Astrocyte (in vitro differentiated cells and primary cell): Measurements from ENCODE around the gene CMSS1.

Source experiments
- EZH2 ChIP-seq: IDR thresholded peaks from 2 replicates; pipeline ENCODE4 v1.6.1; 2012; ENCODE audit warnings: mild to moderate bottlenecking, low read length, inconsistent platforms; ENCODE audit not compliant: insufficient read depth
- TF ChIP-seq, protein P1 (sequence below): IDR thresholded peaks from 2 replicates; pipeline ENCODE4 v1.5.1; 2011; ENCODE audit warnings: low read depth, mild to moderate bottlenecking, inconsistent platforms, low read length, moderate library complexity; ENCODE audit not compliant: insufficient read depth

GRCh38 chr3:99984668-99985067 is 167.0 kb downstream of the CMSS1 start:
- TF ChIP-seq, protein P1, sequence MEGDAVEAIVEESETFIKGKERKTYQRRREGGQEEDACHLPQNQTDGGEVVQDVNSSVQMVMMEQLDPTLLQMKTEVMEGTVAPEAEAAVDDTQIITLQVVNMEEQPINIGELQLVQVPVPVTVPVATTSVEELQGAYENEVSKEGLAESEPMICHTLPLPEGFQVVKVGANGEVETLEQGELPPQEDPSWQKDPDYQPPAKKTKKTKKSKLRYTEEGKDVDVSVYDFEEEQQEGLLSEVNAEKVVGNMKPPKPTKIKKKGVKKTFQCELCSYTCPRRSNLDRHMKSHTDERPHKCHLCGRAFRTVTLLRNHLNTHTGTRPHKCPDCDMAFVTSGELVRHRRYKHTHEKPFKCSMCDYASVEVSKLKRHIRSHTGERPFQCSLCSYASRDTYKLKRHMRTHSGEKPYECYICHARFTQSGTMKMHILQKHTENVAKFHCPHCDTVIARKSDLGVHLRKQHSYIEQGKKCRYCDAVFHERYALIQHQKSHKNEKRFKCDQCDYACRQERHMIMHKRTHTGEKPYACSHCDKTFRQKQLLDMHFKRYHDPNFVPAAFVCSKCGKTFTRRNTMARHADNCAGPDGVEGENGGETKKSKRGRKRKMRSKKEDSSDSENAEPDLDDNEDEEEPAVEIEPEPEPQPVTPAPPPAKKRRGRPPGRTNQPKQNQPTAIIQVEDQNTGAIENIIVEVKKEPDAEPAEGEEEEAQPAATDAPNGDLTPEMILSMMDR = no peak
- TF ChIP-seq EZH2 = no peak
